PC-3 (cell line): ENCODE results near the gene STAG1. TPM values are rescaled to one million over a fixed set of nuclear protein-coding genes. Genes with fewer than 3 reads are reported as not detected.

Source experiments
- ATAC-seq: fragments of 200-7000 bp; cut with Tn5 transposase; 2 replicates; pipeline ENCODE4 v1.9.1; 2020; ENCODE audit warnings: mild to moderate bottlenecking, moderate library complexity
- BruUV-seq: library from RNA; stranded (reverse); fragments of 400-500 nt; replicated peaks from 2 replicates; lab custom pipeline; 2021; lab: Mats Ljungman, UMichigan
- CTCF ChIA-PET: fragments of 300-600 bp; sonication (Branson Sonifier 250); formaldehyde crosslinking; loops from one replicate; lab custom pipeline; 2022; ENCODE audit warnings: antibody characterized with exemption; lab: Charles Lee
- POLR2A ChIA-PET: fragments of 300-600 bp; sonication (Branson Sonifier 250); formaldehyde crosslinking; loops from one replicate; lab custom pipeline; 2022; ENCODE audit warnings: antibody characterized with exemption; ENCODE audit not compliant: unreplicated experiment; lab: Charles Lee
- DNase-seq: peaks from one replicate; pipeline ENCODE4 v3.0.0-alpha.2; 2015
- H2AFZ ChIP-seq: fragments of 300-600 bp; sonication (generic); 2 replicates; pipeline ENCODE4 v1.6.0; 2016; ENCODE audit warnings: antibody characterized with exemption, low read length
- H3F3A ChIP-seq: fragments of 300-600 bp; sonication (generic); one replicate; pipeline ENCODE4 v1.6.0; 2017; ENCODE audit warnings: antibody characterized with exemption, low read length, control low read depth, mild to moderate bottlenecking; ENCODE audit not compliant: unreplicated experiment
- H3K27ac ChIP-seq: fragments of 300-600 bp; sonication (generic); 2 replicates; pipeline ENCODE4 v1.5.1; 2016; ENCODE audit warnings: mild to moderate bottlenecking, low read length
- H3K27me3 ChIP-seq: fragments of 300-600 bp; sonication (generic); 2 replicates; pipeline ENCODE4 v1.6.1; 2016; ENCODE audit warnings: low read length, mixed read lengths
- H3K36me3 ChIP-seq: fragments of 300-600 bp; sonication (generic); 2 replicates; pipeline ENCODE4 v1.6.1; 2016; ENCODE audit warnings: low read depth, mixed run types, low read length, mixed read lengths
- H3K4me1 ChIP-seq: fragments of 300-600 bp; sonication (generic); 2 replicates; pipeline ENCODE4 v1.5.1; 2016; ENCODE audit warnings: low read length; ENCODE audit not compliant: insufficient read depth
- H3K4me2 ChIP-seq: fragments of 300-600 bp; sonication (generic); 2 replicates; pipeline ENCODE4 v1.6.0; 2016; ENCODE audit warnings: low read length
- H3K4me3 ChIP-seq: fragments of 300-600 bp; sonication (generic); 2 replicates; pipeline ENCODE4 v1.5.1; 2016; ENCODE audit warnings: mild to moderate bottlenecking, low read length, mixed read lengths
- H3K79me2 ChIP-seq: fragments of 300-600 bp; sonication (generic); 2 replicates; pipeline ENCODE4 v1.6.1; 2017; ENCODE audit warnings: low read length, mixed read lengths
- H3K9ac ChIP-seq: fragments of 300-600 bp; sonication (generic); 2 replicates; pipeline ENCODE4 v1.6.0; 2016; ENCODE audit warnings: mild to moderate bottlenecking, low read length
- H3K9me2 ChIP-seq: fragments of 300-600 bp; sonication (generic); replicated peaks from 2 replicates; pipeline ENCODE4 v1.6.1; 2016; ENCODE audit warnings: mixed run types, low read length, mixed read lengths
- H3K9me3 ChIP-seq: fragments of 300-600 bp; sonication (generic); 2 replicates; pipeline ENCODE4 v1.6.1; 2016; ENCODE audit warnings: low read length, mixed read lengths
- H4K20me1 ChIP-seq: fragments of 300-600 bp; sonication (generic); 2 replicates; pipeline ENCODE4 v1.6.1; 2016; ENCODE audit warnings: low read length, mixed read lengths
- CTCF ChIP-seq: fragments of 300-600 bp; sonication (generic); conservative IDR thresholded peaks from 2 replicates; pipeline ENCODE4 v1.5.1; 2017; ENCODE audit warnings: antibody characterized with exemption, low read depth, mild to moderate bottlenecking, low read length
- EZH2 ChIP-seq: fragments of 300-600 bp; sonication (generic); IDR thresholded peaks from one replicate; pipeline ENCODE4 v1.6.1; 2017; ENCODE audit warnings: antibody characterized with exemption, mild to moderate bottlenecking, low read length; ENCODE audit not compliant: unreplicated experiment
- EZH2phosphoT487 ChIP-seq: fragments of 300-600 bp; sonication (generic); IDR thresholded peaks from 2 replicates; pipeline ENCODE4 v1.6.1; 2018; ENCODE audit warnings: mild to moderate bottlenecking, antibody characterized with exemption, low read length, borderline replicate concordance
- intact Hi-C: fragments of 100-400 bp; cut with micrococcal nuclease; formaldehyde crosslinking; loops from 2 replicates; pipeline ENCODE4 v1.9.0; 2023
- total RNA-seq: library from RNA; depleted of rRNA; stranded (reverse); fragments of >200 nt; gene quantifications from 2 replicates; pipeline ENCODE4 v1.2.3, GENCODE V29; 2014

STAG1 gene
- total RNA-seq, 1 experiment from 2014 or later, result 14.6 TPM

- Histone ChIP-seq H3K36me3 (no peaks in the 10 kb centered on the region), H3K4me3 (no peak overlapping the region), H3K4me2 (no peak overlapping the region), H3K79me2 (no peaks in the 10 kb centered on the region), H3K9ac (no peak overlapping the region), H3K9me2 (no peaks in the 10 kb centered on the region), H3K9me3 (no peaks in the 10 kb centered on the region), H3F3A (no peaks in the 10 kb centered on the region), H3K4me1 (peaks cover 9% of the 10 kb centered on the region), H4K20me1 (no peaks in the 10 kb centered on the region), H3K27me3 (no peaks in the 10 kb centered on the region), H2AFZ (peak overlapping the region; percentile 35), H3K27ac (no peak overlapping the region)
- CTCF ChIA-PET, result no interaction called here
- no TSS peak for BruUV-seq
- TF ChIP-seq CTCF (no peak), EZH2phosphoT487 (no peak), EZH2 (no peak)
- POLR2A ChIA-PET, result interaction anchor here (0.6 kb wide), 1 partner anchor 35 kb away, joined by 9 read pairs; no protein-coding TSS in a partner anchor
- intact Hi-C loops, result no loop called here
- no peak for ATAC-seq
- no peak for DNase-seq
Observed at GRCh38 chr3:136787349-136787748, 35.2 kb upstream of the STAG1 start.

GRCh38 chr3:136783708-136784191 is 31.6 kb upstream of the STAG1 start:
- TF ChIP-seq CTCF (no peak), EZH2phosphoT487 (no peak), EZH2 (no peak)
- no peaks in the 10 kb centered on the region for H3K9me2 ChIP-seq
- no peaks in the 10 kb centered on the region for H3K79me2 ChIP-seq
- no peaks in the 10 kb centered on the region for H3K36me3 ChIP-seq
- no peak overlapping the region for H2AFZ ChIP-seq
- BruUV-seq, result no TSS peak
- ChIA-PET CTCF (no interaction called here), POLR2A (no interaction called here)
- no peaks in the 10 kb centered on the region for H3F3A ChIP-seq
- H3K4me2 ChIP-seq, result no peak overlapping the region
- intact Hi-C loops, result no loop called here
- H3K27ac ChIP-seq, result no peak overlapping the region
- peaks cover 9% of the 10 kb centered on the region for H3K4me1 ChIP-seq
- no peak overlapping the region for H3K4me3 ChIP-seq
- no peaks in the 10 kb centered on the region for H4K20me1 ChIP-seq
- ATAC-seq, result peak; percentile 61
- no peaks in the 10 kb centered on the region for H3K27me3 ChIP-seq
- no peaks in the 10 kb centered on the region for H3K9me3 ChIP-seq
- H3K9ac ChIP-seq, result no peak overlapping the region
- peak; percentile 34 for DNase-seq

- no TSS peak for BruUV-seq
Observed at GRCh38 chr3:136780741-136781140, 28.6 kb upstream of the STAG1 start.

More at GRCh38 chr3:136780741-136781140, 28.6 kb upstream of the STAG1 start:
- Histone ChIP-seq H3K27me3 (no peaks in the 10 kb centered on the region), H3K4me2 (no peak overlapping the region), H3K9me3 (no peaks in the 10 kb centered on the region), H3K9ac (no peak overlapping the region), H4K20me1 (no peaks in the 10 kb centered on the region), H3K27ac (no peak overlapping the region), H3F3A (no peaks in the 10 kb centered on the region), H2AFZ (no peak overlapping the region), H3K36me3 (no peaks in the 10 kb centered on the region), H3K79me2 (no peaks in the 10 kb centered on the region), H3K4me3 (no peak overlapping the region), H3K9me2 (no peaks in the 10 kb centered on the region), H3K4me1 (no peaks in the 10 kb centered on the region)
- POLR2A ChIA-PET, result no interaction called here
- intact Hi-C loops, result no loop called here
- CTCF ChIA-PET, result no interaction called here
- TF ChIP-seq CTCF, result no peak
- TF ChIP-seq EZH2, result no peak
- TF ChIP-seq EZH2phosphoT487, result no peak
- ATAC-seq, result no peak
- DNase-seq, result no peak
